ENCODE measurements around the gene SURF6.

The SURF6 gene

DNA sequence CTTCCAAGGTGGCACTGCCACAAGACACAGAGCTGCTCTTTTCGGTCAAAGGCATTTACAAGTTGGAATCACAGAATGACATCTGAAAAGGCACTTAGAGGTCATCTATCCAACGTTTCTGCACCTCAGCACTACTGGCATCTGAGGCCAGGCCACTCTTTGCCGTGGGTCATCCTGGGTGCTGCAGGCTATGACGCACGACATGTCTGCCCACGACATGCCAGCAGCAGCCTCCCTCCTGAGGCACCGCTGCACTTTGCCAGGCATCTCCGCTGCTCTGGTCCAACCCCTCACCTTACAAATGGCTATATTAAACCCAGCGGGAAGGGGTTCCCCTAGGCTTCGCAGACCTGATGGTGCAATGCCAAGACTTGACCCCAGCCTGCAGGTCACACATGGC, 31.8 kb upstream of the SURF6 start:
- DNase-seq, result no peak

- DNase-seq, result no peak
Measured at GRCh38 chr9:133367221-133367620, 31.2 kb upstream of the SURF6 start.

GRCh38 chr9:133366435-133366834, 30.4 kb upstream of the SURF6 start:
- no peak for DNase-seq

DNA sequence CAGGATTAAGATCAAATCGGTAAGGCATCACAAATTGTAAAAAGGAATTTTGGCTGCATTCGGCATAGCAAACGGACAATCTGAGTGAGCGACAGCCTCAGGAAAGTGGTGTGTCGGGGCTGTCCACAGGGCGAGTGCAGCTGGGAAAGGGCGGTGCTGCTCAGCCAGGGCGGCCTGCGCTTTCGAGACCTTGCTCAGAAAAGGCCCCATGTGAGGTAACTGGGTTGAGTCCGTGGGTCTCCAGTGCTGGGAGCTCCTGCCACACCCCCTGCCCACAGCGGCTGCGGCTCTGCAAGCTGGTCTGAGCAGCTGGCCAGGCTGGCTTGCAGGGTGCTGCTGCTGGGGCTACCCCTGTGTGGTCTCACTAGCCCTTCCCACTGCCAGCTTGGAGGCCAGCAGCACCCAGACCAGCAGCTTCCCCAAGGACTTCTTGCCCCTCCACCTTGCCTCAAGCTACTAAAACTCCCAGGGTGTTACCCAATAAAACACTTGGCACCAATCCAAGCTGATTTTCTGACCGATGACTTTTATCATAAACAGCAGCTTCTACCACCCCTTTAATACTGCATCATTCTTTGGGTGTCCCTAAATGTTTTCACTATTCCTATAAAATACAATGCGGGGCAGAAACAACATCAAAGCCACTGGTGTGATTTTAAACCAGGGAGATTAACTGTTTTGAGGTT, 26.5 kb upstream of the SURF6 start:
- no peak for DNase-seq

- DNase-seq, result no peak
Measured at GRCh38 chr9:133361507-133362092, 25.6 kb upstream of the SURF6 start.

GRCh38 chr9:133360400-133361393, 24.7 kb upstream of the SURF6 start:
- DNase-seq, result no peak

DNA sequence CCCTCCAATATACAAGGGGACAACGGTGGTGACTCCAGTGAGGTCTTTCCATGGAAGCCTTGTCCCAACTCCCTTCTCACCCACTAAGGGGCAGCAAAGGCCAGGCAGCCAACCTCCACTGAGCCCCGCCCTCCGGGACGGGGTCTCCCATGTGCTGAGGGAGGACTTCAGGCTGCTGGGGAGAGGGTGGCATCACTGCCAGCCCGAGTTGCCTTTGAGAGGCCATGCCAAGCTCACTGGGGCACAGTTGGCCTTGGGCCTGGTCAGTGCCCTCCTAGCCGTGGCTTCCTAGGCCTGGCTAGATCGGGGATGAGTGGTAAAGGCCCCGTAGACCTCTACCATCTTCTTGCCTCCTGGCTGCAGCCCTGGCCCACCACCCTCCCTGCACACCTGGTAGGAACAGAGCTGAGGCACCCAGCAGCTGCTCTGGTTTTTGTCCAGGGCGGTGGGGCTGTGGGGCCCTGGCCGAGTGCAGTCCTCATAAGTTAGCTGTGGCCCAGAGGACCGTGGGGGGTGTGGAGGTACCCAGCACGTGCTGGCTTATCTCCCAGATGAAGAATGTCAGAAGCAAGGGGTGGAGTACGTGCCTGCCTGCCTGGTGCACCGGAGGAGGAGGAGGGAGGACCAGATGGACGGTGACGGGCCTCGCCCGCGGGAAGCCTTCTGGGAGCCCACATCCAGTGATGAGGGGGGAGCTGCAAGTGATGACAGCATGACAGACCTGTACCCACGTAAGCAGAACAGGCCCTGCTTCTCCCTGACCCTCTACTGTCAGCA, 23.6 kb upstream of the SURF6 start:
- DNase-seq, result no peak

DNA sequence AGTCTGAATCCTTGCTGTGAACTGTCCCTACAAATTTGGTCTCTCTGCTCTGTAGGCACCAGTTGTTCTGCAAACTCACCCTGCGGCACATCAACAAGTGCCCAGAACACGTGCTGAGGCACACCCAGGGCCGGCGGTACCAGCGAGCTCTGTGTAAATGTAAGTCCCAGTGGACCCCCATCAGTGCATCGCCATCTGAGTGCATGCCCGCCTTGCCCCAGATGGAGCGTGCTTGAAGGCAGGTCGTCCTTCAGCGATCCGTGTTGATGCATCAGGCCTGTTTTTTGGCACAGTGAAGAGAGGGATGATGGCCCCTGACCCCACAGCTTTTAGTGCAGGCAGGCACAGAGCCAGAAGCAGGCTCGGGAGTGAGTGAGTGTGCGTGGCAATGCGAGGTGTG, 21.7 kb upstream of the SURF6 start:
- no peak for DNase-seq

GRCh38 chr9:133356391-133357091, 20.6 kb upstream of the SURF6 start, which contains the start of the genes SURF1 and SURF2:
Gene SURF1 (minus strand): TSS chr9:133356487. CDS start chr9:133356453, 34 bp downstream.
Gene SURF2 (plus strand): TSS chr9:133356550. CDS start chr9:133356593, 43 bp downstream.
- peak; percentile 81 to 91 (median 86) for DNase-seq

- no peak for DNase-seq
Measured at GRCh38 chr9:133355881-133356357, 19.9 kb upstream of the SURF6 start.

- DNase-seq, result no peak
Measured at GRCh38 chr9:133354766-133355165, 18.8 kb upstream of the SURF6 start.

DNA sequence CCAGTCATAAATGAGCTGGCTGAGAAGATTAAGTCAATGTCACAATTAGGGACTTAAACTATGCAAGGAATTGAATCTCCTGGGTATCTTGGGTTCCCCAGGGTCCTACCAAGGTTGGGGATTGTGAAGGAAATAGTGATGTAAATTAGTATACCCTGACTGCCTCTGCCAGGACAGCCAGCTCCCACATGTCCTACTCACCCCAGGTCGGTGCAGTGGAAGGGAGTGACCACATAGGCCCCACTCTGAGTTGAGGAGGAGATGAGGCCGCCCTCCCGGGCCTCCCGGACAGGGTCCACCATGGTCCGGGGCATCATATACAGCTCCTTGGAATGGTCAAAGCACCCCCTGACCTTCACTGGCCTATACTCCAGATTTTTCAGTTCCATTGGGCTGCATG, 17.6 kb upstream of the SURF6 start:
- no peak for DNase-seq

DNA sequence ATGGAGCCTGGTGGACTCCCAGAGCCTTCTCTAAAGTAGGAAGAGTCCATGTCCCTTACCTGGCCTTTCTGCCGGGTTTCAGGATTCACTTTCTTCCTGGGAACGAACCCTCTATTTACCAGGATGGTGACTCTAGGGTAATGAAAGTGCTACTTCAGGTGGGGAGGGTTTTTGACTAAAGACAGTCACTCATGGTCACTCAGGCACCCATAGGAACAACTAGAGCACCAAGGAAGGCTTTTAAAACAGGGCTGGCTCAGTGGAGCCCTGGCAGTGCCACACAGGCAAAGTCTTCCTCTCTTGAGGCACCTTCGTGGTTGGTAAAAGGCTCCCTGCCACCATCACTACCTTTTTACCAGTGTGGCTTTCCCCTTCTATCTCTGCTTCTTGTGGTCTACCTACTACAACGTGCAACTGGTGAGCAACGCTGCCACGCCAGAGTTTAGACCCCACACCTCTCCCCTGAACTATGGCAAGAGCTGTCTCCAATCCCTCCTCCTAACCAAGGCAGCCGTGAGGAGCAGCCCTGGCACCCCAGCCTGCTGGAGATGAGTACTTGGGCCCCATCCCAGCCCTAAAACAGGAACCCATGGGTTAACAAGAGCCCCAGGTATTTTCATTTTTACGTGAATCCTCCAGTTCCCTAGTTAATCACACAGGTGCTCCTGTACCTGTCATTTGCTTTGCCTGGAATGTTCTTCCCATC, 16.8 kb upstream of the SURF6 start:
- no peak for DNase-seq

GRCh38 chr9:133351908-133352634, 16.1 kb upstream of the SURF6 start:
- DNase-seq, result peak in 1 of 5 donors; percentile 33

GRCh38 chr9:133351526-133351907, 15.5 kb upstream of the SURF6 start:
- no peak for DNase-seq

DNA sequence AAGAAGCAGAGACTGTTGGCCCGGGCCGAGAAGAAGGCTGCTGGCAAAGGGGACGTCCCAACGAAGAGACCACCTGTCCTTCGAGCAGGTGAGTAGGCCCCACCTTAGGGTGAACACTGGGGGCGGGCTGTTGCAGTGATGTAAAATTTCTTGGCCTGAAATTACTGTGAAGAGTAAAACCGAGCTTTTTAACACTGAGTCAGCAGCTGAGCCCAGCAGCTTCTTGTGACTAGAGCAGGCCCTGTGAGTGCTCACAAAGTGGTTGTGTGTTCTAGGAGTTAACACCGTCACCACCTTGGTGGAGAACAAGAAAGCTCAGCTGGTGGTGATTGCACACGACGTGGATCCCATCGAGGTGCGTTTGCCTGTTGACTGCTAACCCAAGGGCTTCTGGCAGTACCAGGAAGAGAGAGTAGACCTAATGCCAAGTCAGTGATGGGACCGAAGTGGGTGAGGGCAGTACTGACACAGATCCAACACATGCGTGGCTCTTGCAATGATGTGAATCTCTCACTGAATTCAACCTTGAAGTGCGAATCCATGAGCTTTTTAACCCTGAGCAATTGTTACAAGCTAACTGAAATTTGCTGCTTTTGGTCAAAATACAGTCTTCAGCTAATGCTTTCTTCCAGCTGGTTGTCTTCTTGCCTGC, 14.1 kb upstream of the SURF6 start:
- DNase-seq, result no peak

- no peak for DNase-seq
Measured at GRCh38 chr9:133348718-133349573, 13.0 kb upstream of the SURF6 start.

DNA sequence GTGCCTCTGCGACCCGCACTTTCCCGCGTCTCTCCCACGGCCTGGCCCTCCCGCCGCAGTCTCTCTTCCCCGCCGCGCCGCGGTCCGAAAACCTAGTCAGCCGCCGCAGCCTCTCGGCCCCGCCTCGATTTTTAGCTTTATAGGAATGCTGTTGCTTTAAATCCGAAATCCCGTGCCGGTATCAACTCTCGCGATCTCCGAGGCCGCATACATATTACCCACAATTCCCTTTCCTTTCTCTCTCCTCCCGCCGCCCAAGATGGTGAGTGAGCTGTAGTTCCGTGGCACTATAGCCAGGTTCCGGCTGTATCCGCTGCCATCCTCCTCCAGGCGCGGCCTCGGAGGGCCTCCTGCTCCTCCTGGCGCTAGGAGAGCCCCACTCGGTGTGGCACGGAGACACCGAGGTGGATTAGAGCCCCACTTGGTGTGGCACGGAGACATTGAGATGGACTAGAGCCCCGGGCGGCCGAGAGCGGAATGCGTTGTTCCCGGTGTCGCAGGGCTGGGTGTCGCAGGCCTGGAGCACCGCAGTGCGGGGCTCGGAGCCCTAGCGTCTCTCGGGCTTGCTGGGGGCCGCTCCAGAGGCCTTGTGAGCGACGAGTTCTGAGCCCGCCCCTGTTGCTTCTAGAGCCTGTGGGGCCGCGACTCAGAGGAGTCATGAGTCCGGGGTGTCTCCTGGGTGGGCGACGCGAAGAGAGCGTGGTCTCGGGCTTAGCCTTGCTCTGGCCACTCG, 12.2 kb upstream of the SURF6 start, which contains the start of the genes MED22 and RPL7A:
Gene MED22, minus strand, starts transcription at position 147 of the 733 bp plus-strand sequence. CDS start 1,469 bp downstream, outside the sequence.
Gene RPL7A, plus strand, starts transcription at position 234 of the 733 bp plus-strand sequence. Its CDS starts 26 bp downstream, at position 260.
- peak; percentile 74 to 94 (median 87) for DNase-seq
